ENCODE results near the gene ARHGAP26. TPM values are rescaled to one million over a fixed set of nuclear protein-coding genes. Genes with fewer than 3 reads are reported as not detected.

ARHGAP26 gene
- total and polyA plus RNA-seq, 2 donors (not counting 3 experiments of a cell fraction or from before 2014, with no cell fraction given), result 3.1 to 16.2 TPM

- Histone ChIP-seq H4K20me1 (replicated peaks; ENCODE audit: control insufficient read depth, extremely low read depth, insufficient read depth, low read length) (no peaks in the 10 kb centered on the region), H3K9me1 (replicated peaks; ENCODE audit: control insufficient read depth, extremely low read depth, insufficient read depth, low read length) (no peaks in the 10 kb centered on the region), H3K4me2 (ENCODE audit: insufficient read depth, low read length) (no peak overlapping the region), H3K9me3 (replicated peaks; ENCODE audit: control insufficient read depth, insufficient read depth, low read length) (no peaks in the 10 kb centered on the region), H3K9ac (replicated peaks; ENCODE audit: extremely low read depth, insufficient read depth, low read length) (no peak overlapping the region), H3K27ac (ENCODE audit: insufficient read depth, low read depth, low read length) (peak overlapping the region; percentile 53), H3K4me1 (ENCODE audit: control insufficient read depth, extremely low read depth, insufficient read depth, low read length) (no peaks in the 10 kb centered on the region), H3K79me2 (ENCODE audit: control insufficient read depth, insufficient read depth, low read length) (no peaks in the 10 kb centered on the region), H3K27me3 (ENCODE audit: control insufficient read depth in 2 of 2, insufficient read depth in 2 of 2, low read length in 2 of 2) (no peaks in the 10 kb centered on the region), H3K4me3 (replicated peaks in 1 of 3; ENCODE audit: insufficient read depth in 1 of 3, low read depth in 1 of 3, low read length in 3 of 3) (no peak overlapping the region), H2AFZ (ENCODE audit: low read depth, low read length) (peak overlapping the region; percentile 53), H3K36me3 (ENCODE audit: control insufficient read depth in 2 of 2, extremely low read depth in 1 of 2, insufficient read depth in 2 of 2, low read length in 2 of 2) (no peaks in the 10 kb centered on the region)
- TF ChIP-seq MYC (IDR thresholded peaks at IDR 0.05; ENCODE audit: low read depth, low read length), result no peak
- peak; percentile 85 for TF ChIP-seq FOS (IDR thresholded peaks at IDR 0.05; ENCODE audit: borderline replicate concordance, insufficient read depth, low read length)
- TF ChIP-seq, protein P1, sequence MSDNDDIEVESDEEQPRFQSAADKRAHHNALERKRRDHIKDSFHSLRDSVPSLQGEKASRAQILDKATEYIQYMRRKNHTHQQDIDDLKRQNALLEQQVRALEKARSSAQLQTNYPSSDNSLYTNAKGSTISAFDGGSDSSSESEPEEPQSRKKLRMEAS (IDR thresholded peaks at IDR 0.05; ENCODE audit: insufficient read depth, insufficient read length), result no peak
- TF ChIP-seq CTCF (IDR thresholded peaks at IDR 0.05; ENCODE audit: extremely low read depth in 1 of 2, insufficient read depth in 1 of 2, low read depth in 1 of 2, low read length in 2 of 2), result no peak
- peak; percentile 9 for TF ChIP-seq GATA2 (IDR thresholded peaks at IDR 0.05; ENCODE audit: insufficient read depth, insufficient read length, low read depth, low read length)
- no peak for TF ChIP-seq EZH2 (IDR thresholded peaks at IDR 0.05; ENCODE audit: borderline replicate concordance, low read depth, low read length, severe bottlenecking)
- TF ChIP-seq POLR2AphosphoS5 (IDR thresholded peaks at IDR 0.05; ENCODE audit: insufficient read depth, low read depth, low read length), result peak; percentile 20
- no peak for TF ChIP-seq POLR2A (IDR thresholded peaks at IDR 0.05; ENCODE audit: low read depth, low read length)
- TF ChIP-seq JUN (IDR thresholded peaks at IDR 0.05; ENCODE audit: borderline replicate concordance, insufficient read depth, insufficient read length, low read depth), result peak; percentile 94
- DNase-seq (ENCODE audit: low read depth, low spot score) (peak; percentile 54), FAIRE-seq (peak; percentile 55)
- ChIA-PET CTCF (no interaction called here), POLR2A (no interaction called here)
- dilution Hi-C loops (cut with MboI; ENCODE audit: extremely low pct_ligation_motif_present, low sequenced_read_pairs) (no loop called here), intact Hi-C loops (cut with micrococcal nuclease) (no loop called here)
- BruUV-seq (replicated peaks), result TSS peak; percentile 72
Measured at GRCh38 chr5:143262393-143263174, 492.4 kb downstream of the ARHGAP26 start.
